GM23338 (cell line): ENCODE results near the gene ST8SIA6. TPM values are rescaled to one million over a fixed set of nuclear protein-coding genes. Genes with fewer than 3 reads are reported as not detected.

Experiments
- ATAC-seq: fragments of 200-7000 bp; cut with Tn5 transposase; 3 replicates; pipeline ENCODE4 v1.9.1; 2020
- DNase-seq: peaks from one replicate; pipeline ENCODE4 v3.0.0-alpha.2; 2015; ENCODE audit warnings: low spot score
- H2AFZ ChIP-seq: fragments of 200-600 bp; sonication (generic); 2 replicates; pipeline ENCODE4 v1.8.0; 2016; ENCODE audit warnings: antibody characterized with exemption, mild to moderate bottlenecking, moderate library complexity
- H3F3A ChIP-seq: fragments of 200-600 bp; sonication (generic); replicated peaks from 2 replicates; pipeline ENCODE4 v1.8.0; 2017; ENCODE audit warnings: antibody characterized with exemption, mixed run types, low read depth
- H3K27ac ChIP-seq: fragments of 200-600 bp; sonication (generic); 2 replicates; pipeline ENCODE4 v1.6.1; 2016; ENCODE audit warnings: low read depth
- H3K27me3 ChIP-seq: fragments of 200-600 bp; sonication (generic); 2 replicates; pipeline ENCODE4 v1.8.0; 2016; ENCODE audit warnings: mild to moderate bottlenecking, mixed run types, moderate library complexity; ENCODE audit not compliant: insufficient read depth
- H3K36me3 ChIP-seq: fragments of 200-600 bp; sonication (generic); 2 replicates; pipeline ENCODE4 v1.8.0; 2016; ENCODE audit warnings: mild to moderate bottlenecking; ENCODE audit not compliant: insufficient read depth
- H3K4me1 ChIP-seq: fragments of 200-600 bp; sonication (generic); 2 replicates; pipeline ENCODE4 v1.8.0; 2016; ENCODE audit warnings: mild to moderate bottlenecking, moderate library complexity; ENCODE audit not compliant: insufficient read depth
- H3K4me2 ChIP-seq: fragments of 200-600 bp; sonication (generic); 2 replicates; pipeline ENCODE4 v1.7.1; 2017; ENCODE audit warnings: mixed run types
- H3K4me3 ChIP-seq: fragments of 200-600 bp; sonication (generic); 2 replicates; pipeline ENCODE4 v1.6.1; 2016; ENCODE audit warnings: mixed run types
- H3K79me2 ChIP-seq: fragments of 200-600 bp; sonication (generic); replicated peaks from 2 replicates; pipeline ENCODE4 v1.8.0; 2017; ENCODE audit warnings: mild to moderate bottlenecking; ENCODE audit not compliant: insufficient read depth
- H3K9me2 ChIP-seq: fragments of 200-600 bp; sonication (generic); 2 replicates; pipeline ENCODE4 v1.8.0; 2017; ENCODE audit not compliant: insufficient read depth
- H4K20me1 ChIP-seq: fragments of 200-600 bp; sonication (generic); replicated peaks from 2 replicates; pipeline ENCODE4 v1.8.0; 2017; ENCODE audit warnings: mild to moderate bottlenecking; ENCODE audit not compliant: insufficient read depth
- H3K27ac Mint-ChIP-seq: 2 replicates; pipeline ENCODE4 v1.8.0; 2020; ENCODE audit warnings: inconsistent platforms, mild to moderate bottlenecking, moderate library complexity, mixed read lengths
- H3K27me3 Mint-ChIP-seq: 3 replicates; pipeline ENCODE4 v1.8.0; 2022; ENCODE audit warnings: low read depth, mild to moderate bottlenecking, moderate library complexity, mixed read lengths, inconsistent platforms; ENCODE audit not compliant: insufficient read depth, poor library complexity
- H3K36me3 Mint-ChIP-seq: 3 replicates; pipeline ENCODE4 v1.8.0; 2021; ENCODE audit warnings: low read depth, mild to moderate bottlenecking, inconsistent platforms, moderate library complexity, mixed read lengths
- H3K4me1 Mint-ChIP-seq: 3 replicates; pipeline ENCODE4 v1.8.0; 2020; ENCODE audit warnings: mild to moderate bottlenecking, inconsistent platforms, mixed read lengths
- H3K4me3 Mint-ChIP-seq: 3 replicates; pipeline ENCODE4 v1.8.0; 2021; ENCODE audit warnings: moderate library complexity, mild to moderate bottlenecking, inconsistent platforms, mixed read lengths
- H3K9me3 Mint-ChIP-seq: 3 replicates; pipeline ENCODE4 v1.8.0; 2020; ENCODE audit warnings: moderate library complexity, mild to moderate bottlenecking, inconsistent platforms, mixed read lengths
- CREB1 ChIP-seq: fragments of 250-450 bp; sonication (Bioruptor Pico); IDR thresholded peaks from 2 replicates; pipeline ENCODE4 v1.5.0; 2020; ENCODE audit warnings: low read depth, mild to moderate bottlenecking, moderate library complexity
- CTCF ChIP-seq, 2 experiments: fragments of 200-600 bp in 1 of 2; sonication (generic) in 1 of 2; conservative IDR thresholded peaks; 2 replicates each; pipeline versions ENCODE4 v1.5.1 to v1.6.1; 2016 to 2017; ENCODE audit warnings: antibody characterized with exemption in 2 of 2, low read depth in 2 of 2, mild to moderate bottlenecking in 2 of 2, moderate library complexity in 1 of 2
- ETS1 ChIP-seq: IDR thresholded peaks from 2 replicates; pipeline ENCODE4 v1.6.1; 2016; ENCODE audit warnings: antibody characterized with exemption
- EZH2 ChIP-seq: fragments of 200-600 bp; sonication (generic); IDR thresholded peaks from one replicate; pipeline ENCODE4 v1.8.0; 2017; ENCODE audit warnings: antibody characterized with exemption, mild to moderate bottlenecking, low read depth; ENCODE audit not compliant: unreplicated experiment
- EZH2phosphoT487 ChIP-seq: fragments of 200-600 bp; sonication (generic); IDR thresholded peaks from one replicate; pipeline ENCODE4 v1.8.1; 2018; ENCODE audit warnings: antibody characterized with exemption; ENCODE audit not compliant: unreplicated experiment
- JUNB ChIP-seq: IDR thresholded peaks from one replicate; pipeline ENCODE4 v1.6.1; 2016; ENCODE audit warnings: antibody characterized with exemption; ENCODE audit not compliant: unreplicated experiment
- NANOG ChIP-seq: IDR thresholded peaks from 2 replicates; pipeline ENCODE4 v1.6.1; 2016; ENCODE audit warnings: antibody characterized with exemption, borderline replicate concordance
- POLR2AphosphoS5 ChIP-seq: IDR thresholded peaks from 2 replicates; pipeline ENCODE4 v1.6.1; 2016; ENCODE audit warnings: antibody characterized with exemption, low read depth
- REST ChIP-seq: IDR thresholded peaks from one replicate; pipeline ENCODE4 v1.6.1; 2018; ENCODE audit warnings: antibody characterized with exemption; ENCODE audit not compliant: unreplicated experiment
- ZNF114 ChIP-seq: fragments of 250-450 bp; sonication (Bioruptor Pico); IDR thresholded peaks from 2 replicates; pipeline ENCODE4 v1.5.0; 2020; ENCODE audit warnings: mild to moderate bottlenecking, moderate library complexity
- ZNF331 ChIP-seq: fragments of 250-450 bp; sonication (Bioruptor Pico); IDR thresholded peaks from 2 replicates; pipeline ENCODE4 v1.5.0; 2020; ENCODE audit warnings: low read depth, mild to moderate bottlenecking, moderate library complexity
- ZNF462 ChIP-seq: fragments of 250-450 bp; sonication (Bioruptor Pico); IDR thresholded peaks from 2 replicates; pipeline ENCODE4 v1.5.0; 2020; ENCODE audit warnings: mild to moderate bottlenecking, moderate library complexity
- polyA plus RNA-seq: library from polyadenylated mRNA; unstranded; fragments of >200 nt; fragmentation: Nextera tagmentation; extraction: Ambion mirVana; gene quantifications from 2 replicates; pipeline ENCODE4 v1.2.1, GENCODE V29; 2016
- total RNA-seq: library from RNA; depleted of rRNA; stranded (reverse); fragments of >200 nt; shearing (Covaris generic); gene quantifications from 2 replicates; pipeline ENCODE4 v1.2.3, GENCODE V29; 2014

Gene ST8SIA6
- total and polyA plus RNA-seq, 2 experiments from 2014 or later, result 1.6 to 2.3 TPM

- Histone ChIP-seq H3K4me1 (peaks cover 31% of the 10 kb centered on the region), H3K79me2 (no peaks in the 10 kb centered on the region), H3K27me3 (peaks cover 26% of the 10 kb centered on the region), H3K36me3 (peaks cover 10% of the 10 kb centered on the region; the same call in 1 of the 2 replicates), H2AFZ (no peak overlapping the region), H3K27ac (no peak overlapping the region), H3K9me2 (no peaks in the 10 kb centered on the region), H3K4me2 (no peak overlapping the region), H4K20me1 (no peaks in the 10 kb centered on the region), H3K4me3 (no peak overlapping the region), H3F3A (no peaks in the 10 kb centered on the region)
- Mint-ChIP-seq H3K36me3 (peaks cover 25% of the 10 kb centered on the region), H3K4me3 (no peak overlapping the region), H3K4me1 (peaks cover 27% of the 10 kb centered on the region), H3K27me3 (peaks cover 13% of the 10 kb centered on the region), H3K27ac (no peak overlapping the region), H3K9me3 (peaks cover 25% of the 10 kb centered on the region)
- no peak for ATAC-seq
- no peak for DNase-seq
- TF ChIP-seq ZNF462 (no peak), ZNF114 (no peak), EZH2 (no peak), JUNB (no peak), REST (no peak), ETS1 (no peak), POLR2AphosphoS5 (no peak), ZNF331 (CRISPR knock-in tag) (no peak), CREB1 (CRISPR knock-in tag) (no peak), NANOG (no peak), EZH2phosphoT487 (no peak), CTCF (conservative IDR thresholded peaks at IDR 0.05; ENCODE audit: low read depth in 2 of 2) (no peak)
These were observed 4.4 kb downstream of the ST8SIA6 start for GRCh38 chr10:17450024-17450423.
